K562 (cell line): ENCODE data around the gene MAST4. TPM values are rescaled to one million over a fixed set of nuclear protein-coding genes. Genes with fewer than 3 reads are reported as not detected.

Source experiments
- ATAC-seq: fragments of 200-7000 bp; cut with Tn5 transposase; 3 replicates; pipeline ENCODE4 v1.9.1; 2020; ENCODE audit warnings: moderate library complexity
- BruUV-seq: library from RNA; stranded (reverse); fragments of 400-500 nt; replicated peaks from 2 replicates; lab custom pipeline; 2021; lab: Mats Ljungman, UMichigan
- CTCF ChIA-PET: fragments of 300-600 bp; formaldehyde crosslinking; extraction: SDS; loops from one replicate; lab custom pipeline; 2021; ENCODE audit warnings: low intra/inter-chr PET ratio; lab: Yijun Ruan, JAX
- POLR2A ChIA-PET: fragments of 300-600, 350-650 bp; sonication (Branson Sonifier 250); formaldehyde crosslinking; extraction: SDS; loops from one replicate; lab custom pipeline; 2021; ENCODE audit warnings: antibody characterized with exemption, inconsistent platforms; lab: Yijun Ruan, JAX
- DNase-seq, 4 experiments: peaks; one replicate each; pipeline versions ENCODE4 v3.0.0 to v3.0.0-alpha.2; 2011 to 2018; ENCODE audit warnings: low spot score in 3 of 4, mixed read lengths in 3 of 4; ENCODE audit errors: extremely low read depth in 1 of 4
- FAIRE-seq: peaks from 2 replicates; lab custom pipeline; 2011; peaks lifted over from hg19 to GRCh38; lab: Jason Lieb, UNC
- H2AFZ ChIP-seq: 2 replicates; pipeline ENCODE4 v1.6.0; 2011; ENCODE audit warnings: low read depth, low read length, control low read depth, inconsistent platforms
- H3K27ac ChIP-seq: fragments of 200-600 bp; 3 replicates; pipeline ENCODE4 v1.8.0; 2011; ENCODE audit warnings: low read depth, mild to moderate bottlenecking, control low read depth, inconsistent platforms, low read length, moderate library complexity, mixed read lengths; ENCODE audit errors: extremely low read depth
- H3K27me3 ChIP-seq, 2 experiments: fragments of 300-600 bp in 1 of 2; 2 replicates in 1 of 2; 3 replicates in 1 of 2; pipeline versions ENCODE4 v1.6.0 to v1.8.0; 2011; ENCODE audit warnings: inconsistent platforms in 2 of 2, low read length in 2 of 2, mild to moderate bottlenecking in 1 of 2, mixed read lengths in 1 of 2, moderate library complexity in 1 of 2; ENCODE audit not compliant: control insufficient read depth in 2 of 2, insufficient read depth in 2 of 2
- H3K36me3 ChIP-seq: fragments of 300-600 bp; 3 replicates; pipeline ENCODE4 v1.8.0; 2011; ENCODE audit warnings: mild to moderate bottlenecking, low read length, inconsistent platforms; ENCODE audit not compliant: control insufficient read depth, insufficient read depth
- H3K4me1 ChIP-seq, 2 experiments: fragments of 200-600 bp in 1 of 2; replicated peaks in 1 of 2; 2 replicates in 1 of 2; 3 replicates in 1 of 2; pipeline versions ENCODE4 v1.5.1 to v1.8.0; 2011; ENCODE audit warnings: inconsistent platforms in 2 of 2, low read length in 2 of 2, mild to moderate bottlenecking in 1 of 2, mixed read lengths in 1 of 2, moderate library complexity in 1 of 2; ENCODE audit not compliant: control insufficient read depth in 2 of 2, insufficient read depth in 2 of 2
- H3K4me2 ChIP-seq: 2 replicates; pipeline ENCODE4 v1.6.1; 2011; ENCODE audit warnings: low read length, control low read depth, inconsistent platforms, mixed read lengths; ENCODE audit not compliant: insufficient read depth
- H3K4me3 ChIP-seq: fragments of 200-600 bp; sonication (generic), shearing (Covaris generic); 2 replicates; pipeline ENCODE4 v1.5.1; 2016; ENCODE audit warnings: control low read depth, inconsistent platforms
- H3K79me2 ChIP-seq: fragments of 200-600 bp; 3 replicates; pipeline ENCODE4 v1.8.0; 2011; ENCODE audit warnings: low read length, inconsistent platforms; ENCODE audit not compliant: control insufficient read depth, insufficient read depth
- H3K9ac ChIP-seq, 2 experiments: 2 replicates each; pipeline versions ENCODE4 v1.6.0 to v1.6.1; 2011; ENCODE audit warnings: low read depth in 2 of 2, low read length in 2 of 2, control low read depth in 1 of 2, inconsistent platforms in 1 of 2, mild to moderate bottlenecking in 1 of 2, mixed read lengths in 1 of 2; ENCODE audit not compliant: insufficient read depth in 1 of 2
- H3K9me1 ChIP-seq: one replicate; pipeline ENCODE4 v1.6.0; 2011; ENCODE audit warnings: inconsistent platforms, mild to moderate bottlenecking, low read length, moderate library complexity; ENCODE audit not compliant: control insufficient read depth, insufficient read depth
- H3K9me3 ChIP-seq: replicated peaks from 2 replicates; pipeline ENCODE4 v1.5.1; 2011; ENCODE audit warnings: low read depth, low read length, inconsistent platforms; ENCODE audit not compliant: control insufficient read depth, insufficient read depth
- H4K20me1 ChIP-seq: replicated peaks from 2 replicates; pipeline ENCODE4 v1.6.1; 2011; ENCODE audit warnings: low read length, inconsistent platforms, mixed read lengths; ENCODE audit not compliant: control insufficient read depth, insufficient read depth
- ARID3A ChIP-seq: IDR thresholded peaks from 2 replicates; pipeline ENCODE4 v1.6.1; 2012; ENCODE audit warnings: low read depth, low read length, improper control_type of control experiment, borderline replicate concordance
- BACH1 ChIP-seq: fragments of 200-800 bp; sonication (Bioruptor generic); IDR thresholded peaks from 2 replicates; pipeline ENCODE4 v1.6.1; 2016; ENCODE audit warnings: missing genetic modification characterization, missing compliant biosample characterization
- DPF2 ChIP-seq: fragments of 450-650 bp; IDR thresholded peaks from 2 replicates; pipeline ENCODE4 v1.6.1; 2016
- ETS1 ChIP-seq: conservative IDR thresholded peaks from 2 replicates; pipeline ENCODE4 v1.6.1; 2011; ENCODE audit warnings: low read depth, mild to moderate bottlenecking, low read length; ENCODE audit not compliant: control insufficient read depth
- HES1 ChIP-seq: fragments of 450-650 bp; IDR thresholded peaks from 2 replicates; pipeline ENCODE4 v1.6.1; 2016; ENCODE audit warnings: low read depth, mild to moderate bottlenecking, moderate library complexity
- MEF2A ChIP-seq: IDR thresholded peaks from 2 replicates; pipeline ENCODE4 v1.6.1; 2011; ENCODE audit warnings: low read depth, mild to moderate bottlenecking, low read length, moderate library complexity; ENCODE audit not compliant: control insufficient read depth
- RFX1 ChIP-seq: fragments of 450-650 bp; IDR thresholded peaks from 2 replicates; pipeline ENCODE4 v1.6.1; 2016; ENCODE audit warnings: mild to moderate bottlenecking, moderate library complexity
- SAFB ChIP-seq: fragments of 200-400 bp; formaldehyde crosslinking; IDR thresholded peaks from 2 replicates; pipeline ENCODE4 v1.6.1; 2017; ENCODE audit warnings: low read depth, low read length, borderline replicate concordance
- TCF3 ChIP-seq: sonication (generic); formaldehyde crosslinking; IDR thresholded peaks from 2 replicates; pipeline ENCODE4 v1.4.0; 2020; ENCODE audit warnings: mild to moderate bottlenecking, missing genetic modification reagents
- TFE3 ChIP-seq: fragments of 450-650 bp; formaldehyde crosslinking; IDR thresholded peaks from 2 replicates; pipeline ENCODE4 v1.4.0; 2020; ENCODE audit warnings: mild to moderate bottlenecking, mixed read lengths
- ZBTB11 ChIP-seq, 3 experiments: fragments of 200-800 bp in 1 of 3; fragments of 250-450 bp in 1 of 3; fragments of 450-650 bp in 1 of 3; sonication (Bioruptor Pico) in 1 of 3; sonication (Bioruptor generic) in 1 of 3; formaldehyde crosslinking in 1 of 3; IDR thresholded peaks; 2 replicates each; pipeline versions ENCODE4 v1.6.1 to v1.8.0; 2016 to 2022; ENCODE audit warnings: mild to moderate bottlenecking in 2 of 3, missing genetic modification characterization in 2 of 3, missing compliant biosample characterization in 1 of 3, moderate library complexity in 1 of 3
- WGBS: fragments of 100-300 bp; shearing (Covaris generic); methylation state at CpG from one replicate; pipeline ENCODE4 v1.1.6; 2016; ENCODE audit warnings: low coverage, mixed read lengths; ENCODE audit not compliant: insufficient coverage; ENCODE audit errors: missing lambda C conversion rate; 5-methylcytosine and 5-hydroxymethylcytosine counted together
- in situ Hi-C: fragments of 300-500 bp; cut with MboI; formaldehyde crosslinking; loops from 4 replicates; pipeline ENCODE4 v1.15.0; 2018; ENCODE audit warnings: inconsistent platforms, mixed read lengths
- intact Hi-C: fragments of 100-400 bp; cut with micrococcal nuclease; formaldehyde crosslinking; loops from 2 replicates; pipeline ENCODE4 v1.14.2; 2022
- polyA plus RNA-seq, 8 experiments: library from polyadenylated mRNA; depleted of rRNA in 4 of 8; stranded (reverse) in 5 of 8; unstranded in 3 of 8; fragments of >200 nt; fragmentation: Nextera tagmentation in 2 of 8; fragmentation: Illumina TruSeq in 1 of 8; extraction: Ambion mirVana in 2 of 8; extraction: Trizol in 1 of 8; gene quantifications; 2 replicates each; pipeline versions ENCODE4 v1.2.1 to v1.2.3, GENCODE V29; 2011 to 2014; ENCODE audit warnings: inconsistent platforms in 1 of 8, missing spikeins in 1 of 8
- total RNA-seq, 7 experiments: library from RNA; depleted of rRNA in 6 of 7; stranded (reverse); fragments of >200 nt in 6 of 7; fragmentation: Illumina TruSeq in 2 of 7; extraction: Trizol in 2 of 7; gene quantifications; 2 replicates each; pipeline versions ENCODE4 v1.2.1 to v1.2.3, GENCODE V29; 2011 to 2021; ENCODE audit warnings: low replicate concordance in 1 of 7

The MAST4 gene
- total and polyA plus RNA-seq, 9 of the 15 experiments (the other 6 are each of a cell fraction or from before 2014, with no cell fraction given) = 0.88 to 10.1 (median 5.2) TPM

- H4K20me1 ChIP-seq = no peaks in the 10 kb centered on the region
- H3K27ac ChIP-seq = no peak overlapping the region
- H3K79me2 ChIP-seq = no peaks in the 10 kb centered on the region
- 37% methylated on average over 2 of the region's 2 CpGs for WGBS
- H3K27me3 ChIP-seq = peaks cover 0 to 9% of the 10 kb centered on the region in 2 experiments; a peak in 1 of 5 replicates
- no peaks in the 10 kb centered on the region for H3K36me3 ChIP-seq
- H2AFZ ChIP-seq = no peak overlapping the region
- intact Hi-C loops = loop anchor here (5.0 kb wide), 1 partner anchor 218 kb away; no protein-coding TSS in a partner anchor
- in situ Hi-C loops = loop anchor here (10.0 kb wide), 2 partner anchors 155 to 225 kb away; no protein-coding TSS in a partner anchor
- H3K4me1 ChIP-seq = no peaks in the 10 kb centered on the region
- H3K4me2 ChIP-seq = no peak overlapping the region
- no peak overlapping the region for H3K9ac ChIP-seq
- no peak overlapping the region for H3K4me3 ChIP-seq
- no peak for FAIRE-seq
- ChIA-PET CTCF (no interaction called here), POLR2A (interaction anchor here (1.2 kb wide), 1 partner anchor 11 kb away, joined by 4 read pairs; no protein-coding TSS in a partner anchor)
- DNase-seq = no peak
- no peaks in the 10 kb centered on the region for H3K9me3 ChIP-seq
- no peaks in the 10 kb centered on the region for H3K9me1 ChIP-seq
- no TSS peak for BruUV-seq
- ATAC-seq = no peak
- no peak for TF ChIP-seq ZBTB11 (CRISPR knock-in tag; IDR thresholded peaks at IDR 0.05)
- no peak for TF ChIP-seq HES1
- no peak for TF ChIP-seq SAFB
- no peak for TF ChIP-seq TCF3 (CRISPR knock-in tag)
- TF ChIP-seq TFE3 (CRISPR knock-in tag) = no peak
- TF ChIP-seq MEF2A = no peak
- no peak for TF ChIP-seq ETS1
- no peak for TF ChIP-seq ARID3A
- TF ChIP-seq RFX1 = no peak
- no peak for TF ChIP-seq DPF2
- no peak for TF ChIP-seq BACH1
Observed at GRCh38 chr5:66989781-66990180, 393.6 kb downstream of the MAST4 start.
